ENCODE results near the gene GPR15.

Gene GPR15

DNA sequence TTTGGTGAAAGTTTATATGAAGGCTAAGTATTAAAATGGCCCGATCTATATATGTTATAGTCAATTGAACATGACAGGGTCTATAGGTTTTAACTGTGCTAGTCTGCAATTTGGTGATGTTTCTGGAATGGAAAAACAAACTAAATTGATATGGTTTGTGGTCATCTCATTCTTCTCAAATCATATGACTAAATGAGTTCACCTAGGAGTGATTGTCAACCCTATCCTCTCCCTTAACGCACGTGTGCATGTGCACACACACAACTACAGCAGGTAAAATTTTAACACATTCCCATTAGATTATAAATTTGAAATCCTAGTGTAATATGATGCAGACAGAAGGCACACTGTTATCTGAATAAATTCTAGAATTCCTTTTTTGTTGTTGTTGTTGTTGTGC lies 18.0 kb upstream of the GPR15 start:
- no peak for TF ChIP-seq OSR1 (CRISPR knock-in tag; IDR thresholded peaks at IDR 0.05)
- TF ChIP-seq PPARA (CRISPR knock-in tag; IDR thresholded peaks at IDR 0.05; ENCODE audit: borderline replicate concordance) = no peak
- no peak for TF ChIP-seq ISL1 (CRISPR knock-in tag; IDR thresholded peaks at IDR 0.05)
- no peak for TF ChIP-seq RARB (CRISPR knock-in tag; IDR thresholded peaks at IDR 0.05)
- no peak for TF ChIP-seq SNAI2 (CRISPR knock-in tag; IDR thresholded peaks at IDR 0.05)
- no peak for TF ChIP-seq BACH2 (CRISPR knock-in tag; IDR thresholded peaks at IDR 0.05; ENCODE audit: borderline replicate concordance)
- no peak for TF ChIP-seq ARNTL (CRISPR knock-in tag; IDR thresholded peaks at IDR 0.05; ENCODE audit: borderline replicate concordance, low read depth)
- TF ChIP-seq ZFP3 (CRISPR knock-in tag; IDR thresholded peaks at IDR 0.05) = no peak
- no peak for TF ChIP-seq ZC3H10 (CRISPR knock-in tag; IDR thresholded peaks at IDR 0.05)
- no peak for TF ChIP-seq POU6F1 (CRISPR knock-in tag; IDR thresholded peaks at IDR 0.05; ENCODE audit: borderline replicate concordance, low read depth)
- TF ChIP-seq TCF4 (CRISPR knock-in tag; IDR thresholded peaks at IDR 0.05; ENCODE audit: borderline replicate concordance) = no peak
- ATAC-seq = no peak

- ATAC-seq = no peak
- no peak for TF ChIP-seq CSDC2 (CRISPR knock-in tag; IDR thresholded peaks at IDR 0.05)
- TF ChIP-seq ISL1 (CRISPR knock-in tag; IDR thresholded peaks at IDR 0.05) = no peak
- TF ChIP-seq TOX (CRISPR knock-in tag; IDR thresholded peaks at IDR 0.05; ENCODE audit: borderline replicate concordance) = no peak
- TF ChIP-seq ARNTL (CRISPR knock-in tag; IDR thresholded peaks at IDR 0.05; ENCODE audit: borderline replicate concordance, low read depth) = no peak
- TF ChIP-seq, protein P1, sequence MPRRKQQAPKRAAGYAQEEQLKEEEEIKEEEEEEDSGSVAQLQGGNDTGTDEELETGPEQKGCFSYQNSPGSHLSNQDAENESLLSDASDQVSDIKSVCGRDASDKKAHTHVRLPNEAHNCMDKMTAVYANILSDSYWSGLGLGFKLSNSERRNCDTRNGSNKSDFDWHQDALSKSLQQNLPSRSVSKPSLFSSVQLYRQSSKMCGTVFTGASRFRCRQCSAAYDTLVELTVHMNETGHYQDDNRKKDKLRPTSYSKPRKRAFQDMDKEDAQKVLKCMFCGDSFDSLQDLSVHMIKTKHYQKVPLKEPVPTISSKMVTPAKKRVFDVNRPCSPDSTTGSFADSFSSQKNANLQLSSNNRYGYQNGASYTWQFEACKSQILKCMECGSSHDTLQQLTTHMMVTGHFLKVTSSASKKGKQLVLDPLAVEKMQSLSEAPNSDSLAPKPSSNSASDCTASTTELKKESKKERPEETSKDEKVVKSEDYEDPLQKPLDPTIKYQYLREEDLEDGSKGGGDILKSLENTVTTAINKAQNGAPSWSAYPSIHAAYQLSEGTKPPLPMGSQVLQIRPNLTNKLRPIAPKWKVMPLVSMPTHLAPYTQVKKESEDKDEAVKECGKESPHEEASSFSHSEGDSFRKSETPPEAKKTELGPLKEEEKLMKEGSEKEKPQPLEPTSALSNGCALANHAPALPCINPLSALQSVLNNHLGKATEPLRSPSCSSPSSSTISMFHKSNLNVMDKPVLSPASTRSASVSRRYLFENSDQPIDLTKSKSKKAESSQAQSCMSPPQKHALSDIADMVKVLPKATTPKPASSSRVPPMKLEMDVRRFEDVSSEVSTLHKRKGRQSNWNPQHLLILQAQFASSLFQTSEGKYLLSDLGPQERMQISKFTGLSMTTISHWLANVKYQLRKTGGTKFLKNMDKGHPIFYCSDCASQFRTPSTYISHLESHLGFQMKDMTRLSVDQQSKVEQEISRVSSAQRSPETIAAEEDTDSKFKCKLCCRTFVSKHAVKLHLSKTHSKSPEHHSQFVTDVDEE (CRISPR knock-in tag; IDR thresholded peaks at IDR 0.05) = no peak
- no peak for TF ChIP-seq OSR1 (CRISPR knock-in tag; IDR thresholded peaks at IDR 0.05)
- no peak for TF ChIP-seq PPARA (CRISPR knock-in tag; IDR thresholded peaks at IDR 0.05; ENCODE audit: borderline replicate concordance)
- no peak for TF ChIP-seq GLIS3 (CRISPR knock-in tag; IDR thresholded peaks at IDR 0.05)
- no peak for TF ChIP-seq ZNF8 (CRISPR knock-in tag; IDR thresholded peaks at IDR 0.05)
Measured at GRCh38 chr3:98514948-98515347, 16.8 kb upstream of the GPR15 start.

GRCh38 chr3:98518816-98519215 lies 13.0 kb upstream of the GPR15 start:
- TF ChIP-seq, protein P2, sequence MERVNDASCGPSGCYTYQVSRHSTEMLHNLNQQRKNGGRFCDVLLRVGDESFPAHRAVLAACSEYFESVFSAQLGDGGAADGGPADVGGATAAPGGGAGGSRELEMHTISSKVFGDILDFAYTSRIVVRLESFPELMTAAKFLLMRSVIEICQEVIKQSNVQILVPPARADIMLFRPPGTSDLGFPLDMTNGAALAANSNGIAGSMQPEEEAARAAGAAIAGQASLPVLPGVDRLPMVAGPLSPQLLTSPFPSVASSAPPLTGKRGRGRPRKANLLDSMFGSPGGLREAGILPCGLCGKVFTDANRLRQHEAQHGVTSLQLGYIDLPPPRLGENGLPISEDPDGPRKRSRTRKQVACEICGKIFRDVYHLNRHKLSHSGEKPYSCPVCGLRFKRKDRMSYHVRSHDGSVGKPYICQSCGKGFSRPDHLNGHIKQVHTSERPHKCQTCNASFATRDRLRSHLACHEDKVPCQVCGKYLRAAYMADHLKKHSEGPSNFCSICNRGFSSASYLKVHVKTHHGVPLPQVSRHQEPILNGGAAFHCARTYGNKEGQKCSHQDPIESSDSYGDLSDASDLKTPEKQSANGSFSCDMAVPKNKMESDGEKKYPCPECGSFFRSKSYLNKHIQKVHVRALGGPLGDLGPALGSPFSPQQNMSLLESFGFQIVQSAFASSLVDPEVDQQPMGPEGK (CRISPR knock-in tag; IDR thresholded peaks at IDR 0.05; ENCODE audit: borderline replicate concordance) = no peak
- TF ChIP-seq ZNF70 (CRISPR knock-in tag; IDR thresholded peaks at IDR 0.05) = no peak
- TF ChIP-seq SNAI2 (CRISPR knock-in tag; IDR thresholded peaks at IDR 0.05) = no peak
- no peak for TF ChIP-seq ZFP30 (CRISPR knock-in tag; IDR thresholded peaks at IDR 0.05)
- no peak for TF ChIP-seq BACH2 (CRISPR knock-in tag; IDR thresholded peaks at IDR 0.05; ENCODE audit: borderline replicate concordance)
- no peak for TF ChIP-seq ZNF565 (CRISPR knock-in tag; conservative IDR thresholded peaks at IDR 0.05; ENCODE audit: low read depth)
- TF ChIP-seq, protein P1 (CRISPR knock-in tag; IDR thresholded peaks at IDR 0.05) = no peak
- no peak for TF ChIP-seq GLIS3 (CRISPR knock-in tag; IDR thresholded peaks at IDR 0.05)
- no peak for TF ChIP-seq ESRRG (CRISPR knock-in tag; IDR thresholded peaks at IDR 0.05)
- TF ChIP-seq TCF4 (CRISPR knock-in tag; IDR thresholded peaks at IDR 0.05; ENCODE audit: borderline replicate concordance) = no peak
- no peak for TF ChIP-seq TOX (CRISPR knock-in tag; IDR thresholded peaks at IDR 0.05; ENCODE audit: borderline replicate concordance)
- TF ChIP-seq ZFP3 (CRISPR knock-in tag; IDR thresholded peaks at IDR 0.05) = no peak
- no peak for TF ChIP-seq ZC3H10 (CRISPR knock-in tag; IDR thresholded peaks at IDR 0.05)
- no peak for TF ChIP-seq PPARA (CRISPR knock-in tag; IDR thresholded peaks at IDR 0.05; ENCODE audit: borderline replicate concordance)
- TF ChIP-seq RARB (CRISPR knock-in tag; IDR thresholded peaks at IDR 0.05) = no peak
- TF ChIP-seq, protein P3, sequence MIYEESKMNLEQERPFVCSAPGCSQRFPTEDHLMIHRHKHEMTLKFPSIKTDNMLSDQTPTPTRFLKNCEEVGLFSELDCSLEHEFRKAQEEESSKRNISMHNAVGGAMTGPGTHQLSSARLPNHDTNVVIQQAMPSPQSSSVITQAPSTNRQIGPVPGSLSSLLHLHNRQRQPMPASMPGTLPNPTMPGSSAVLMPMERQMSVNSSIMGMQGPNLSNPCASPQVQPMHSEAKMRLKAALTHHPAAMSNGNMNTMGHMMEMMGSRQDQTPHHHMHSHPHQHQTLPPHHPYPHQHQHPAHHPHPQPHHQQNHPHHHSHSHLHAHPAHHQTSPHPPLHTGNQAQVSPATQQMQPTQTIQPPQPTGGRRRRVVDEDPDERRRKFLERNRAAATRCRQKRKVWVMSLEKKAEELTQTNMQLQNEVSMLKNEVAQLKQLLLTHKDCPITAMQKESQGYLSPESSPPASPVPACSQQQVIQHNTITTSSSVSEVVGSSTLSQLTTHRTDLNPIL (CRISPR knock-in tag; IDR thresholded peaks at IDR 0.05; ENCODE audit: low read depth) = no peak
- TF ChIP-seq, protein P4, sequence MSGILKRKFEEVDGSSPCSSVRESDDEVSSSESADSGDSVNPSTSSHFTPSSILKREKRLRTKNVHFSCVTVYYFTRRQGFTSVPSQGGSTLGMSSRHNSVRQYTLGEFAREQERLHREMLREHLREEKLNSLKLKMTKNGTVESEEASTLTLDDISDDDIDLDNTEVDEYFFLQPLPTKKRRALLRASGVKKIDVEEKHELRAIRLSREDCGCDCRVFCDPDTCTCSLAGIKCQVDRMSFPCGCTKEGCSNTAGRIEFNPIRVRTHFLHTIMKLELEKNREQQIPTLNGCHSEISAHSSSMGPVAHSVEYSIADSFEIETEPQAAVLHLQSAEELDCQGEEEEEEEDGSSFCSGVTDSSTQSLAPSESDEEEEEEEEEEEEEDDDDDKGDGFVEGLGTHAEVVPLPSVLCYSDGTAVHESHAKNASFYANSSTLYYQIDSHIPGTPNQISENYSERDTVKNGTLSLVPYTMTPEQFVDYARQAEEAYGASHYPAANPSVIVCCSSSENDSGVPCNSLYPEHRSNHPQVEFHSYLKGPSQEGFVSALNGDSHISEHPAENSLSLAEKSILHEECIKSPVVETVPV (CRISPR knock-in tag; IDR thresholded peaks at IDR 0.05) = no peak
- no peak for TF ChIP-seq CSDC2 (CRISPR knock-in tag; IDR thresholded peaks at IDR 0.05)
- TF ChIP-seq ARNTL (CRISPR knock-in tag; IDR thresholded peaks at IDR 0.05; ENCODE audit: borderline replicate concordance, low read depth) = no peak
- TF ChIP-seq ZNF8 (CRISPR knock-in tag; IDR thresholded peaks at IDR 0.05) = no peak
- no peak for ATAC-seq
